Lower leg skin (tissue), 4 donors: ENCODE data around the gene LIN54. TPM values are rescaled to one million over a fixed set of nuclear protein-coding genes. Genes with fewer than 3 reads are reported as not detected.
"Not testable (repeated sequence)": the region's sequence is repeated elsewhere in the genome, so short reads cannot be mapped to it uniquely, and the experiment has no call there.

Experiments
- DNase-seq, 2 donors: peaks; one replicate each; pipeline ENCODE4 v3.0.0-alpha.2; 2019; ENCODE audit warnings: low spot score in 2 of 2
- H3K4me3 ChIP-seq: fragments of 200-600 bp; sonication (generic); 2 replicates; pipeline ENCODE4 v1.5.1; 2017; ENCODE audit warnings: mild to moderate bottlenecking, low read depth; ENCODE audit not compliant: poor library complexity, severe bottlenecking
- POLR2A ChIP-seq, 2 donors: fragments of 450-650 bp; IDR thresholded peaks; one replicate each; pipeline ENCODE4 v1.6.1; 2016 to 2017; ENCODE audit warnings: antibody characterized with exemption in 2 of 2, mild to moderate bottlenecking in 1 of 2, moderate library complexity in 1 of 2
- WGBS, 2 donors: methylation state at CpG; one replicate each; pipeline ENCODE4 v1.1.5; 2018; 5-methylcytosine and 5-hydroxymethylcytosine counted together
- intact Hi-C: fragments of 100-400 bp; cut with DNase I; formaldehyde crosslinking; loops from one replicate; pipeline ENCODE4 v1.15.0; 2023; ENCODE audit warnings: low total_unique reads
- total RNA-seq, 4 donors: library from RNA; depleted of rRNA; stranded (reverse); fragments of >200 nt; gene quantifications; one replicate each; pipeline ENCODE4 v1.1.0, GENCODE V29; 2016
- TF ChIP-seq, protein P1 (sequence below), 3 donors: fragments of 450-650 bp; IDR thresholded peaks; one replicate each; pipeline ENCODE4 v1.5.1; 2016; ENCODE audit warnings: antibody characterized with exemption in 3 of 3, mild to moderate bottlenecking in 3 of 3, moderate library complexity in 2 of 3

The LIN54 gene
- total RNA-seq, 4 donors from 2014 or later: 16.9 to 25.3 (median 17.8) TPM

DNA sequence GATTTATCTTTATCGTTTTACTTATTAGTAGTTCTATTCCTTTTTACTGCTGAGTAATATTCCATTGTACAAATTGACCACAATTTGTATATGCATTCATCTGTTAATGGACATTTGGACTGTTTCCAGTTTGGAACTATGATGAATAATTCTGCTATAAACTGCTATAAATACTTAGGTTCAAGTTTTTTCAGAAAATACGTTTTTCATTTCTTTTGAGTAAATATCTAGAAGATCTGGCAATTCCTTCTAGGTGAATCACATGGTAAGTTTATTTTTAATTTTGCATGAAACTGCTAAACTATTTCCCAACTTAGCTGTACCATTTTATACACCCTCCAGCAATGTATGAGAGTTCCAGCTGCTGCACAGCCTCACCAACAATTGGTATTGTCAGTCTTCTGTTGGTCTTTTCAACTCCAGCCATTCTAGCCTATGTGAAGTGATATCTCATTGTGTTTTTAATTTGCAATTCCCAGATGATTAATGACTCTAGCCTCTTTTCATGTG is 22.2 kb downstream of the LIN54 start:
- DNase-seq: no peak
- intact Hi-C loops: no loop called here
- no peak overlapping the region for H3K4me3 ChIP-seq
- no peak for TF ChIP-seq POLR2A (IDR thresholded peaks at IDR 0.05)
- TF ChIP-seq, protein P1, sequence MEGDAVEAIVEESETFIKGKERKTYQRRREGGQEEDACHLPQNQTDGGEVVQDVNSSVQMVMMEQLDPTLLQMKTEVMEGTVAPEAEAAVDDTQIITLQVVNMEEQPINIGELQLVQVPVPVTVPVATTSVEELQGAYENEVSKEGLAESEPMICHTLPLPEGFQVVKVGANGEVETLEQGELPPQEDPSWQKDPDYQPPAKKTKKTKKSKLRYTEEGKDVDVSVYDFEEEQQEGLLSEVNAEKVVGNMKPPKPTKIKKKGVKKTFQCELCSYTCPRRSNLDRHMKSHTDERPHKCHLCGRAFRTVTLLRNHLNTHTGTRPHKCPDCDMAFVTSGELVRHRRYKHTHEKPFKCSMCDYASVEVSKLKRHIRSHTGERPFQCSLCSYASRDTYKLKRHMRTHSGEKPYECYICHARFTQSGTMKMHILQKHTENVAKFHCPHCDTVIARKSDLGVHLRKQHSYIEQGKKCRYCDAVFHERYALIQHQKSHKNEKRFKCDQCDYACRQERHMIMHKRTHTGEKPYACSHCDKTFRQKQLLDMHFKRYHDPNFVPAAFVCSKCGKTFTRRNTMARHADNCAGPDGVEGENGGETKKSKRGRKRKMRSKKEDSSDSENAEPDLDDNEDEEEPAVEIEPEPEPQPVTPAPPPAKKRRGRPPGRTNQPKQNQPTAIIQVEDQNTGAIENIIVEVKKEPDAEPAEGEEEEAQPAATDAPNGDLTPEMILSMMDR (IDR thresholded peaks at IDR 0.05): no peak
- WGBS, 2 donors: 80 to 81% methylated on average over 2 of the region's 2 CpGs

DNA sequence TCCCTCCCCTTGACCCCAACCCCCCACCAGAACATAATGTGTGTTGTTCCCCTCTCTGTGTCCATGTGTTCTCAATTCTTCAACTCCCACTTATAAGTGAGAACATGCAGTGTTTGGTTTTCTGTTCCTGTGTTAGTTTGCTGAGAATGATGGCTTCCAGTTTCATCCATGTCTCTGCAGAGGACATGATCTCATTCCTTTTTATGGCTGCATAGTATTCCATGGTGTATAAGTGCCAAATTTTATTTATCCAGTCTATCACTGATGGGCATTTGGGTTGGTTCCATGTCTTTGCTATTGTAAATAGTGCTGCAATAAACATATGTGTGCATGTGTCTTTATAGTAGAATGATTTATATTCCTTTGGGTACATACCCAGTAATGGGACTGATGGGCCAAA is 23.1 kb downstream of the LIN54 start:
- H3K4me3 ChIP-seq, DNase-seq, intact Hi-C loops: not testable (repeated sequence)

DNA sequence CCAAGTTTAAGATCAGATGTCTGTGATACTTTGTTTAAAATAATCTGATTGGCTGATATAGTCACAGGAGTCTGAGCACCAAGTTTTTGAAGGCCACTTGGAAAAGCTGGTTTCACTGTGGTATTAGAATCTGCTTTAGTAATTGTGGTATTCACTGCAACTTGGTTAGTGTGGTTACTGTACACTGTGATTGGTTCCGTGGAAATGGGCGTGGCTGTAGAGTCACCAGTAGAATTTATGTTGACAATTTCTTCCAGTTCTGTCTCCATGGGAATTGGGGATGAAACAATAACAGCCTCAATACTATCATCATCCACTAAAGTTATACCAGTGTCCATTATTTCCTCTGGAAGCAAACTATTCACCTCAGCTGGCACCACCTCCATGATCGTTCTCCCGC is 26.2 kb downstream of the LIN54 start:
- no peak for DNase-seq
- TF ChIP-seq, protein P1 (IDR thresholded peaks at IDR 0.05): no peak
- no peak for TF ChIP-seq POLR2A (IDR thresholded peaks at IDR 0.05)
- no peak overlapping the region for H3K4me3 ChIP-seq
- WGBS, 2 donors: 91 to 93% methylated on average over 4 of the region's 4 CpGs
- intact Hi-C loops: no loop called here

DNA sequence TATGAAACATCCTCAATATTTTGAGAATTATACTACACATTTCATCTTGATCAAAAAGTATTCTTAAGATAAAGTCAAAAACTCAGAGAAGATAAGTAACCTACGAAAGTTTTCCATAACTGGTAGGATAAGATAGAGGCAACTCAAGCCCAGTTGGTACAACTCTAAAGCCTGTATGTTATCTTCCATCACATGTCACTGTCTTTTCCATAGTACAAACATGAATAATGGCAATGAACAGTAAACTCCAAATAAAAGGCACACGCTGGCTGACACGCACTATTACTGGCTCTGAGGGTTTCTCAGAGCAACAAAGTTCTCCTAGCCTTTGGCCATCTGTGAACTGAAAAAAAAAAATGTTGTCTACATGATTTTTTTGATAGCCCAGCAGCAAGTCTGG is 27.2 kb downstream of the LIN54 start:
- H3K4me3 ChIP-seq: no peak overlapping the region
- intact Hi-C loops: no loop called here
- WGBS, 2 donors: 87 to 92% methylated on average over 3 of the region's 3 CpGs
- TF ChIP-seq, protein P1 (IDR thresholded peaks at IDR 0.05): no peak
- TF ChIP-seq POLR2A (IDR thresholded peaks at IDR 0.05): no peak
- no peak for DNase-seq

DNA sequence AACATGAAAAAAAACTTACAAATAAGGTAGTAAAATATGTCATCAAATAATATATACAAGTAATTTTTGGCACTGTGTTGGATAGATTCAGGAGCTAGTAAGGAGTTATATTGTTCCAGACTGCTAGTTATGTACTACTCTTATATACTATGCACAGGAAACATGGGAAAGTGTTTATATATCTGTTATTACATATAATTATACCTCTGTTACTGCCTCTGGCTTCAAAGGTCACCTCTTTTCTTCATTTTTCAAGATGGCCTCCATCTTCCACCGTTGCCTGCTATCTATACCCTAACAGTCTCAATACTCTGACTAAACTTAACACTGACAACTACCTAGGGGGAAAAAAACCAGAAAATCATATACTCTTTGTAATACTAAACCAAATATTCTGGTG is 29.5 kb downstream of the LIN54 start:
- TF ChIP-seq, protein P1 (IDR thresholded peaks at IDR 0.05): no peak
- no peak for TF ChIP-seq POLR2A (IDR thresholded peaks at IDR 0.05)
- intact Hi-C loops: no loop called here
- 95 to 100% methylated on average over 1 of the region's 1 CpG for WGBS, 2 donors
- no peak overlapping the region for H3K4me3 ChIP-seq
- DNase-seq: no peak

DNA sequence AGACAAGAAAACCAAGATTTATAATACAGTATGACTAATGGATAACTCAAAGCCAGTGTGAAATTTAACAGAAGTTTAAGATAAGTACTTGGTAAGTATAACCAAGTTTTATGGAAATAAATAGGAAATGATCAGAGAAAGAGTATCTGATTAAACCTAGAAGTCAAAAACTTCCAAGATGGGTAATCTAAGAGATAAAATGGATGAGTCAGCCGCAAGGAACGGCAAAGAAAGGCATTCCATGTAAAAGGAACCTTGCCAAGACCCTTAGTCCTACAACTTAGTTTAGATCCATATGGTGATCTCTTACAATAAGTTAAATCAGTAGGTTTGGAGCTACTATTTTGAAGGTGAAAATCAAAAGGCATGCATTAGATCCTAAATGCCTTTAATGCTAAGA is 34.8 kb downstream of the LIN54 start:
- 90 to 95% methylated on average over 2 of the region's 2 CpGs for WGBS, 2 donors
- intact Hi-C loops: no loop called here
- TF ChIP-seq, protein P1 (IDR thresholded peaks at IDR 0.05): no peak
- no peak for TF ChIP-seq POLR2A (IDR thresholded peaks at IDR 0.05)
- no peak for DNase-seq
- no peak overlapping the region for H3K4me3 ChIP-seq
